Suprapubic skin (tissue), 3 donors: Measurements from ENCODE around the gene SAMD8.

Experiments used
- POLR2A ChIP-seq, 2 donors: fragments of 450-650 bp; IDR thresholded peaks; one replicate each; pipeline ENCODE4 v1.6.1; 2017; ENCODE audit warnings: antibody characterized with exemption in 2 of 2, mild to moderate bottlenecking in 2 of 2, moderate library complexity in 2 of 2
- TF ChIP-seq, protein P1 (sequence below), 2 donors: fragments of 200-600 bp in 1 of 2; fragments of 450-650 bp in 1 of 2; sonication (generic) in 1 of 2; IDR thresholded peaks; one replicate each; pipeline ENCODE4 v1.5.1; 2016 to 2019; ENCODE audit warnings: antibody characterized with exemption in 2 of 2, mild to moderate bottlenecking in 1 of 2, moderate library complexity in 1 of 2

DNA sequence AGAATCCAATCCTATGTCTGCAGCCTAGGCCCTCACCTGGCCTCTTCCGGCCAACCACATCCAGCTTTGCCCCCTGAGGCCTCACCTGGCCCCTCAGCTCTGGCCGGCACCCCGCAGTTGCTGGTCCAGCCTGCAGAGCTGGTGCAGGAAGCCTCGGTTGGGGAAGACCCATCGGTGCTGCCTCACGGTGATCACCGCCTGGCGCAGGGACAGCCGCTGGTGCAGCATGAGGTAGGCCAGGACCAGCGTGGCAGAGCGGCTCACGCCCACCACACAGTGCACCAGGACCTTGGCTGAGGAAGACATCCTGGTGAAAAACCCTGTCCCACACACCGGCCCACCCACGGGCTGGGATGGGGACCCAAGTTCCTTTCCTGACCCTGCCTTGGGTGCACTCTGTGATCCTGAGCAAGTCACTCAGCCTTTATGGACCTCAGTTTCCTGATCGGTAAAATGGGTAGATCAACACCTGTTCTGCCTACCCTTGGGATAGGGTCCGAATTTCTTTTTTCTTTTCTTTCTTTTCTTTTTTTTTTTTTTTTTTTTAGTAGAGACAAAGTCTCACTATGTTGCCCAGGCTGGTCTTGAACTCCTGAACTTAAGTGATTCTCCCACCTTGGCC, 5.8 kb upstream of the SAMD8 start:
- TF ChIP-seq, protein P1, sequence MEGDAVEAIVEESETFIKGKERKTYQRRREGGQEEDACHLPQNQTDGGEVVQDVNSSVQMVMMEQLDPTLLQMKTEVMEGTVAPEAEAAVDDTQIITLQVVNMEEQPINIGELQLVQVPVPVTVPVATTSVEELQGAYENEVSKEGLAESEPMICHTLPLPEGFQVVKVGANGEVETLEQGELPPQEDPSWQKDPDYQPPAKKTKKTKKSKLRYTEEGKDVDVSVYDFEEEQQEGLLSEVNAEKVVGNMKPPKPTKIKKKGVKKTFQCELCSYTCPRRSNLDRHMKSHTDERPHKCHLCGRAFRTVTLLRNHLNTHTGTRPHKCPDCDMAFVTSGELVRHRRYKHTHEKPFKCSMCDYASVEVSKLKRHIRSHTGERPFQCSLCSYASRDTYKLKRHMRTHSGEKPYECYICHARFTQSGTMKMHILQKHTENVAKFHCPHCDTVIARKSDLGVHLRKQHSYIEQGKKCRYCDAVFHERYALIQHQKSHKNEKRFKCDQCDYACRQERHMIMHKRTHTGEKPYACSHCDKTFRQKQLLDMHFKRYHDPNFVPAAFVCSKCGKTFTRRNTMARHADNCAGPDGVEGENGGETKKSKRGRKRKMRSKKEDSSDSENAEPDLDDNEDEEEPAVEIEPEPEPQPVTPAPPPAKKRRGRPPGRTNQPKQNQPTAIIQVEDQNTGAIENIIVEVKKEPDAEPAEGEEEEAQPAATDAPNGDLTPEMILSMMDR (IDR thresholded peaks at IDR 0.05): no peak
- no peak for TF ChIP-seq POLR2A (IDR thresholded peaks at IDR 0.05)
